HCT116 (cell line): ENCODE data around the gene BUB3. TPM values are rescaled to one million over a fixed set of nuclear protein-coding genes. Genes with fewer than 3 reads are reported as not detected.

Source experiments
- ATAC-seq: fragments of 200-7000 bp; cut with Tn5 transposase; 2 replicates; pipeline ENCODE4 v1.9.1; 2020; ENCODE audit warnings: mild to moderate bottlenecking, moderate library complexity
- BruUV-seq: library from RNA; stranded (reverse); fragments of 400-500 nt; replicated peaks from 2 replicates; lab custom pipeline; 2021; lab: Mats Ljungman, UMichigan
- CTCF ChIA-PET: fragments of 300-600 bp; sonication (Branson Sonifier 250); formaldehyde crosslinking; loops from one replicate; lab custom pipeline; 2021; ENCODE audit warnings: antibody characterized with exemption; lab: Charles Lee
- POLR2A ChIA-PET: fragments of 300-600, 350-600 bp; sonication (Branson Sonifier 250); formaldehyde crosslinking; loops from one replicate; lab custom pipeline; 2021; ENCODE audit warnings: antibody characterized with exemption; lab: Charles Lee
- RAD21 ChIA-PET, 2 experiments: fragments of 300-600 bp; sonication (Branson Sonifier 250); formaldehyde crosslinking; loops; one replicate each; lab custom pipeline; 2023; ENCODE audit warnings: low total read pairs in 2 of 2; ENCODE audit not compliant: uncharacterized antibody in 2 of 2, unreplicated experiment in 2 of 2, low non-redundant PET in 1 of 2; lab: Charles Lee
- DNase-seq: peaks from one replicate; pipeline ENCODE4 v3.0.0-alpha.2; 2010; ENCODE audit warnings: low read depth, low spot score
- H2AFZ ChIP-seq: fragments of 200-600 bp; shearing (Covaris generic), sonication (generic); 2 replicates; pipeline ENCODE4 v1.6.1; 2017; ENCODE audit warnings: low read depth, mixed run types, mixed read lengths, antibody characterized with exemption, low read length; ENCODE audit not compliant: poor library complexity, severe bottlenecking
- H3K27ac ChIP-seq: 2 replicates; pipeline ENCODE4 v1.5.1; 2012; ENCODE audit warnings: low read depth, low read length
- H3K27me3 ChIP-seq: fragments of 200-600 bp; sonication (generic); 2 replicates; pipeline ENCODE4 v1.6.1; 2016; ENCODE audit warnings: mixed run types, low read length, mixed read lengths; ENCODE audit not compliant: insufficient read depth
- H3K36me3 ChIP-seq, 2 experiments: fragments of 200-500 bp in 1 of 2; fragments of 200-600 bp in 1 of 2; sonication (Bioruptor generic) in 1 of 2; sonication (generic) in 1 of 2; 2 replicates each; pipeline versions ENCODE4 v1.5.1 to v1.6.1; 2014 to 2016; ENCODE audit warnings: low read length in 2 of 2, inconsistent platforms in 1 of 2, mixed read lengths in 1 of 2, mixed run types in 1 of 2; ENCODE audit not compliant: insufficient read depth in 2 of 2, control insufficient read depth in 1 of 2
- H3K4me1 ChIP-seq, 2 experiments: fragments of 200-600 bp in 1 of 2; sonication (generic) in 1 of 2; 2 replicates each; pipeline versions ENCODE4 v1.5.1 to v1.6.1; 2012 to 2017; ENCODE audit warnings: low read length in 2 of 2, inconsistent platforms in 1 of 2, mild to moderate bottlenecking in 1 of 2, mixed read lengths in 1 of 2, mixed run types in 1 of 2, moderate library complexity in 1 of 2; ENCODE audit not compliant: insufficient read depth in 2 of 2, control insufficient read depth in 1 of 2
- H3K4me2 ChIP-seq: fragments of 200-600 bp; sonication (generic); 2 replicates; pipeline ENCODE4 v1.6.1; 2017; ENCODE audit warnings: mixed run types, low read length, mixed read lengths
- H3K4me3 ChIP-seq, 2 experiments: fragments of 200-600 bp in 1 of 2; sonication (generic) in 1 of 2; replicated peaks in 1 of 2; 2 replicates each; pipeline ENCODE4 v1.5.1; 2011 to 2016; ENCODE audit warnings: low read length in 2 of 2, control low read depth in 1 of 2, low read depth in 1 of 2, mild to moderate bottlenecking in 1 of 2, mixed read lengths in 1 of 2, mixed run types in 1 of 2
- H3K79me2 ChIP-seq: fragments of 200-600 bp; sonication (generic); 2 replicates; pipeline ENCODE4 v1.6.1; 2017; ENCODE audit warnings: mild to moderate bottlenecking, mixed run types, low read length, moderate library complexity, mixed read lengths; ENCODE audit not compliant: insufficient read depth
- H3K9ac ChIP-seq: fragments of 200-600 bp; sonication (generic); 2 replicates; pipeline ENCODE4 v1.6.1; 2016; ENCODE audit warnings: low read length, mixed read lengths
- H3K9me2 ChIP-seq: fragments of 200-600 bp; sonication (generic), shearing (Covaris generic); 2 replicates; pipeline ENCODE4 v1.6.1; 2017; ENCODE audit warnings: mixed run types, mild to moderate bottlenecking, moderate library complexity; ENCODE audit not compliant: insufficient read depth
- H3K9me3 ChIP-seq, 2 experiments: fragments of 200-500 bp in 1 of 2; fragments of 200-600 bp in 1 of 2; sonication (Bioruptor generic) in 1 of 2; sonication (generic) in 1 of 2; 2 replicates each; pipeline ENCODE4 v1.6.1; 2014 to 2017; ENCODE audit warnings: low read length in 2 of 2, mixed read lengths in 2 of 2, inconsistent platforms in 1 of 2, low read depth in 1 of 2, mild to moderate bottlenecking in 1 of 2, mixed run types in 1 of 2, moderate library complexity in 1 of 2; ENCODE audit not compliant: control insufficient read depth in 1 of 2, insufficient read depth in 1 of 2
- H4K20me1 ChIP-seq: fragments of 200-600 bp; sonication (generic), shearing (Covaris generic); 2 replicates; pipeline ENCODE4 v1.6.1; 2017; ENCODE audit warnings: mixed run types, mild to moderate bottlenecking, moderate library complexity; ENCODE audit not compliant: insufficient read depth
- ATF3 ChIP-seq: IDR thresholded peaks from 2 replicates; pipeline ENCODE4 v1.6.1; 2012
- CBX3 ChIP-seq: IDR thresholded peaks from 2 replicates; pipeline ENCODE4 v1.6.1; 2012; ENCODE audit warnings: low read depth
- EGR1 ChIP-seq: IDR thresholded peaks from 2 replicates; pipeline ENCODE4 v1.6.1; 2012; ENCODE audit warnings: low read depth
- ELF1 ChIP-seq: IDR thresholded peaks from 2 replicates; pipeline ENCODE4 v1.6.1; 2012; ENCODE audit warnings: low read depth, borderline replicate concordance
- EZH2phosphoT487 ChIP-seq: fragments of 200-600 bp; IDR thresholded peaks from 2 replicates; pipeline ENCODE4 v1.6.1; 2018; ENCODE audit warnings: antibody characterized with exemption, borderline replicate concordance
- FOSL1 ChIP-seq: IDR thresholded peaks from 2 replicates; pipeline ENCODE4 v1.6.1; 2012; ENCODE audit warnings: low read depth
- JUND ChIP-seq: IDR thresholded peaks from 2 replicates; pipeline ENCODE4 v1.6.1; 2012
- MAX ChIP-seq: IDR thresholded peaks from 2 replicates; pipeline ENCODE4 v1.6.1; 2012
- POLR2A ChIP-seq: IDR thresholded peaks from 2 replicates; pipeline ENCODE4 v1.7.0; 2011; ENCODE audit warnings: borderline replicate concordance; ENCODE audit not compliant: insufficient read depth, insufficient read length; ENCODE audit errors: extremely low read depth
- POLR2AphosphoS5 ChIP-seq: IDR thresholded peaks from 2 replicates; pipeline ENCODE4 v1.6.1; 2011; ENCODE audit warnings: mild to moderate bottlenecking, low read depth, low read length, moderate library complexity
- RAD21 ChIP-seq: IDR thresholded peaks from 2 replicates; pipeline ENCODE4 v1.6.1; 2012; ENCODE audit warnings: low read depth, mild to moderate bottlenecking
- SIN3A ChIP-seq: IDR thresholded peaks from 2 replicates; pipeline ENCODE4 v1.6.1; 2012; ENCODE audit warnings: low read depth
- SRF ChIP-seq: IDR thresholded peaks from 2 replicates; pipeline ENCODE4 v1.6.1; 2012; ENCODE audit warnings: low read depth
- YY1 ChIP-seq: IDR thresholded peaks from 2 replicates; pipeline ENCODE4 v1.6.1; 2011; ENCODE audit warnings: low read length, low read depth, moderate library complexity, mild to moderate bottlenecking; ENCODE audit not compliant: insufficient replicate concordance; ENCODE audit errors: extremely low read depth
- ZFX ChIP-seq: fragments of 450-650 bp; IDR thresholded peaks from 2 replicates; pipeline ENCODE4 v1.6.1; 2017
- ZNF274 ChIP-seq: fragments of 200-500 bp; sonication (Bioruptor generic); IDR thresholded peaks from 2 replicates; pipeline ENCODE4 v1.6.1; 2014; ENCODE audit warnings: mild to moderate bottlenecking, low read depth, low read length, inconsistent platforms
- intact Hi-C: fragments of 100-400 bp; cut with micrococcal nuclease; formaldehyde crosslinking; loops from 2 replicates; pipeline ENCODE4 v1.10.0; 2022
- total RNA-seq: library from RNA; stranded (reverse); gene quantifications from one replicate; pipeline ENCODE4 v1.2.1, GENCODE V29; 2021; ENCODE audit not compliant: unreplicated experiment
- TF ChIP-seq, protein P1 (sequence below), 3 experiments: fragments of 200-600 bp in 1 of 3; sonication (generic) in 1 of 3; IDR thresholded peaks in 2 of 3; conservative IDR thresholded peaks in 1 of 3; 2 replicates each; pipeline ENCODE4 v1.5.1; 2012 to 2017; ENCODE audit warnings: low read depth in 2 of 3, low read length in 2 of 3, antibody characterized with exemption in 1 of 3, borderline replicate concordance in 1 of 3, control low read depth in 1 of 3, mild to moderate bottlenecking in 1 of 3, mixed read lengths in 1 of 3, mixed run types in 1 of 3, moderate library complexity in 1 of 3; ENCODE audit not compliant: insufficient read depth in 1 of 3

BUB3 gene
- total RNA-seq, 1 experiment from 2014 or later: 271 TPM

- CTCF ChIA-PET: no interaction called here
These were observed 37.7 kb downstream of the BUB3 start for GRCh38 chr10:123191886-123192285.

GRCh38 chr10:123194056-123194455, 39.9 kb downstream of the BUB3 start:
- no peaks in the 10 kb centered on the region; the same call in 1 of the 2 replicates for H3K79me2 ChIP-seq
- H3K27me3 ChIP-seq: no peaks in the 10 kb centered on the region
- H3K4me2 ChIP-seq: no peak overlapping the region
- no peak overlapping the region for H3K9ac ChIP-seq
- RAD21 ChIA-PET: no interaction called here
- H3K9me2 ChIP-seq: no peaks in the 10 kb centered on the region
- H3K4me3 ChIP-seq: no peak overlapping the region
- intact Hi-C loops: no loop called here
- CTCF ChIA-PET: no interaction called here
- DNase-seq: no peak
- no peak overlapping the region for H3K27ac ChIP-seq
- no peak overlapping the region for H2AFZ ChIP-seq
- no peaks in the 10 kb centered on the region for H3K9me3 ChIP-seq
- POLR2A ChIA-PET: no interaction called here
- no TSS peak for BruUV-seq
- no peaks in the 10 kb centered on the region for H3K4me1 ChIP-seq
- ATAC-seq: no peak
- H4K20me1 ChIP-seq: no peaks in the 10 kb centered on the region
- no peaks in the 10 kb centered on the region for H3K36me3 ChIP-seq
- no peak for TF ChIP-seq SIN3A
- no peak for TF ChIP-seq MAX
- TF ChIP-seq FOSL1: no peak
- TF ChIP-seq JUND: no peak
- no peak for TF ChIP-seq POLR2AphosphoS5
- no peak for TF ChIP-seq YY1
- TF ChIP-seq EZH2phosphoT487: no peak
- no peak for TF ChIP-seq RAD21
- TF ChIP-seq ZNF274: no peak
- TF ChIP-seq, protein P1, sequence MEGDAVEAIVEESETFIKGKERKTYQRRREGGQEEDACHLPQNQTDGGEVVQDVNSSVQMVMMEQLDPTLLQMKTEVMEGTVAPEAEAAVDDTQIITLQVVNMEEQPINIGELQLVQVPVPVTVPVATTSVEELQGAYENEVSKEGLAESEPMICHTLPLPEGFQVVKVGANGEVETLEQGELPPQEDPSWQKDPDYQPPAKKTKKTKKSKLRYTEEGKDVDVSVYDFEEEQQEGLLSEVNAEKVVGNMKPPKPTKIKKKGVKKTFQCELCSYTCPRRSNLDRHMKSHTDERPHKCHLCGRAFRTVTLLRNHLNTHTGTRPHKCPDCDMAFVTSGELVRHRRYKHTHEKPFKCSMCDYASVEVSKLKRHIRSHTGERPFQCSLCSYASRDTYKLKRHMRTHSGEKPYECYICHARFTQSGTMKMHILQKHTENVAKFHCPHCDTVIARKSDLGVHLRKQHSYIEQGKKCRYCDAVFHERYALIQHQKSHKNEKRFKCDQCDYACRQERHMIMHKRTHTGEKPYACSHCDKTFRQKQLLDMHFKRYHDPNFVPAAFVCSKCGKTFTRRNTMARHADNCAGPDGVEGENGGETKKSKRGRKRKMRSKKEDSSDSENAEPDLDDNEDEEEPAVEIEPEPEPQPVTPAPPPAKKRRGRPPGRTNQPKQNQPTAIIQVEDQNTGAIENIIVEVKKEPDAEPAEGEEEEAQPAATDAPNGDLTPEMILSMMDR (IDR thresholded peaks at IDR 0.05 in 2 of 3, conservative IDR thresholded peaks at IDR 0.05 in 1 of 3; ENCODE audit: borderline replicate concordance in 1 of 3, insufficient read depth in 1 of 3, low read depth in 2 of 3, low read length in 2 of 3): no peak
- TF ChIP-seq CBX3: no peak
- TF ChIP-seq ATF3: no peak
- no peak for TF ChIP-seq SRF
- no peak for TF ChIP-seq ZFX

More at GRCh38 chr10:123191886-123192285, 37.7 kb downstream of the BUB3 start:
- no TSS peak for BruUV-seq
- Histone ChIP-seq H3K79me2 (peaks cover 1% of the 10 kb centered on the region; the same call in 1 of the 2 replicates), H3K9me2 (no peaks in the 10 kb centered on the region), H3K27me3 (no peaks in the 10 kb centered on the region), H3K4me1 (no peaks in the 10 kb centered on the region), H3K4me2 (no peak overlapping the region), H3K9me3 (no peaks in the 10 kb centered on the region), H4K20me1 (no peaks in the 10 kb centered on the region), H3K4me3 (no peak overlapping the region), H3K9ac (no peak overlapping the region), H3K27ac (no peak overlapping the region), H2AFZ (no peak overlapping the region), H3K36me3 (no peaks in the 10 kb centered on the region)
- DNase-seq (no peak), ATAC-seq (no peak)
- intact Hi-C loops: no loop called here
- TF ChIP-seq ATF3: no peak
- no peak for TF ChIP-seq POLR2A
- TF ChIP-seq JUND: no peak
- no peak for TF ChIP-seq ZFX
- no peak for TF ChIP-seq YY1
- no peak for TF ChIP-seq RAD21
- TF ChIP-seq ZNF274: no peak
- no peak for TF ChIP-seq SRF
- no peak for TF ChIP-seq ELF1
- TF ChIP-seq EGR1: no peak
- RAD21 ChIA-PET: no interaction called here
- POLR2A ChIA-PET: no interaction called here
